Body of pancreas (tissue), 4 donors: ENCODE data around the gene SVIL.

Experiments
- CTCF ChIP-seq, 7 experiments: fragments of 450-650 bp in 4 of 7; fragments of 200-600 bp in 3 of 7; sonication (generic) in 3 of 7; IDR thresholded peaks; one replicate each; pipeline ENCODE4 v1.5.1; 2016 to 2019; ENCODE audit warnings: antibody characterized with exemption in 7 of 7
- POLR2A ChIP-seq, 3 donors: fragments of 450-650 bp; IDR thresholded peaks; one replicate each; pipeline ENCODE4 v1.6.1; 2016; ENCODE audit warnings: antibody characterized with exemption in 3 of 3, mild to moderate bottlenecking in 2 of 3

DNA sequence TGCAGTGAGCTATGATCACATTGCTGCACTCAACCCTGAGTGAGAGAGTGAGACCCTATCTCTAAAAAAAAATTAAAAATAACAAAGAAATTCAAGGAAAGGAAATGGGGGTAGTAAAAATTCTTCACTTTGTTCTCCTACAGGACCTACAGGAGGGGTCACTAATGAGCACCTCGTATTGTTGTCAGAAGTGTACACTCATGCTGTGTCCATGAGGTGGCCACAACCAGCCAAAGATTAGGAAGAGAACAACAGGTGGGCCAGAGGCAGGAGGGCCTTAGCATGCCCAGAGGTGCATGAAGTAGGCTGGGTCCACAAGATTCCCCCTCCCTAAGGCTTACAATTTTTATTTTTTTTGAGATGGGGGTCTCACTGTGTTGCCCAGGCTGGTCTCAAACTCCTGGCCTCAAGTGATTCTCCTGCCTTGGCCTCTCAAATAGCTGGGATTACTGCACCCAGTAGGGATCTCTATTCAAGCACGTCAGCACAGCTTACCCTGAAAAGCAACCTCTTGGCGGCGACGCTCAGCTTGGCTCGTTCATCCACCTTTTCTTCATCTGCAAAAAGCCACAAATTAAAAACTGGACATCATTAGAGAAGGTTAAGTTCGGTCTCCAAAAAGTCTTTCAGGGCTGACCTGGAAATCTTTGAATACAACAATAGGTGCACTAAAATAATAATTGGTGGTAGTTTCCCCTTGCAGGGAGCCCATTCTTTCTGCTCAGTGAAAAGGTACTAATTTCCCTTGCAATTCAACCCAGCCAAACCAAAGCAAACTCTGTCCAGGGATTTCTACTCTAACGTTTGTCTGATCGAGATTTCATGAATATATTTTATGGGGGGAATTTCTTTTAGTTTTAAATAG, 104.4 kb downstream of the SVIL start:
- peak in 1 of 7 experiments; percentile 13 for TF ChIP-seq CTCF (IDR thresholded peaks at IDR 0.05)
- no peak for TF ChIP-seq POLR2A (IDR thresholded peaks at IDR 0.05)
